Mesothelial cell of epicardium (in vitro differentiated cells): ENCODE measurements around the gene DRC7. TPM values are rescaled to one million over a fixed set of nuclear protein-coding genes. Genes with fewer than 3 reads are reported as not detected.

Experiments used
- DNase-seq, 2 experiments: peaks; one replicate each; pipeline ENCODE4 v3.0.0; 2021; ENCODE audit warnings: low spot score in 2 of 2; ENCODE audit not compliant: unreplicated experiment in 2 of 2
- H3K27ac Mint-ChIP-seq: 2 replicates; pipeline ENCODE4 v1.8.0; 2021; ENCODE audit warnings: mixed read lengths
- H3K27me3 Mint-ChIP-seq: 2 replicates; pipeline ENCODE4 v1.8.0; 2021; ENCODE audit warnings: low read depth, mixed read lengths
- H3K36me3 Mint-ChIP-seq: 2 replicates; pipeline ENCODE4 v1.8.0; 2021; ENCODE audit warnings: mixed read lengths
- H3K4me1 Mint-ChIP-seq: 2 replicates; pipeline ENCODE4 v1.8.0; 2021; ENCODE audit warnings: mixed read lengths
- H3K4me3 Mint-ChIP-seq: 2 replicates; pipeline ENCODE4 v1.8.0; 2021; ENCODE audit warnings: mild to moderate bottlenecking, moderate library complexity, mixed read lengths
- H3K9me3 Mint-ChIP-seq: 2 replicates; pipeline ENCODE4 v1.8.0; 2021; ENCODE audit warnings: mixed read lengths
- total RNA-seq: library from RNA; stranded (reverse); gene quantifications from 3 replicates; pipeline ENCODE4 v1.2.1, GENCODE V29; 2021
- TF ChIP-seq, protein P1 (sequence below): fragments of 200-600 bp; sonication (generic); IDR thresholded peaks from one replicate; pipeline ENCODE4 v1.5.0; 2021; ENCODE audit warnings: antibody characterized with exemption; ENCODE audit not compliant: unreplicated experiment

The DRC7 gene
- total RNA-seq, 1 donor from 2014 or later: not detected

DNA sequence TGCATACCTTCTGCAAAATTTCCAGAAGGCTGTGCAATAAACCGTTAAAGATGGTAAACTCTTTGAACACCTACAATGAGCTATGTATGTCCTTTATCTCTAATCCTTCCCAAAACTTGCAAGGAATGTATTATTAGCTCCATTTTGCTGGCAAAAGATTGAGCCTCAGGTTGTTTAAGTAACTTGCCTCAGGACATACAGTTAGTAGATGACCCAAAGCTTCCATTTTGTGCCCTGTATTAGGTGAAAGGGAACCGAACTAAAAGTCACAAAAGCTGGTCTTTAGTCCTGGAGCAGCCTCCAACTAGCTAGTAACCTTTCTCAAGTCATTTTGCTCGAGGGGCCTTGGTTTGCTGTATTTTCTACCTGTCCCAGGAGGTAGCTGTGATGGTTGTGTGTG is 22.2 kb upstream of the DRC7 start:
- Mint-ChIP-seq H3K9me3 (no peaks in the 10 kb centered on the region), H3K4me3 (no peak overlapping the region), H3K4me1 (peaks cover 14% of the 10 kb centered on the region), H3K27me3 (no peaks in the 10 kb centered on the region), H3K36me3 (no peaks in the 10 kb centered on the region), H3K27ac (no peak overlapping the region)
- TF ChIP-seq, protein P1, sequence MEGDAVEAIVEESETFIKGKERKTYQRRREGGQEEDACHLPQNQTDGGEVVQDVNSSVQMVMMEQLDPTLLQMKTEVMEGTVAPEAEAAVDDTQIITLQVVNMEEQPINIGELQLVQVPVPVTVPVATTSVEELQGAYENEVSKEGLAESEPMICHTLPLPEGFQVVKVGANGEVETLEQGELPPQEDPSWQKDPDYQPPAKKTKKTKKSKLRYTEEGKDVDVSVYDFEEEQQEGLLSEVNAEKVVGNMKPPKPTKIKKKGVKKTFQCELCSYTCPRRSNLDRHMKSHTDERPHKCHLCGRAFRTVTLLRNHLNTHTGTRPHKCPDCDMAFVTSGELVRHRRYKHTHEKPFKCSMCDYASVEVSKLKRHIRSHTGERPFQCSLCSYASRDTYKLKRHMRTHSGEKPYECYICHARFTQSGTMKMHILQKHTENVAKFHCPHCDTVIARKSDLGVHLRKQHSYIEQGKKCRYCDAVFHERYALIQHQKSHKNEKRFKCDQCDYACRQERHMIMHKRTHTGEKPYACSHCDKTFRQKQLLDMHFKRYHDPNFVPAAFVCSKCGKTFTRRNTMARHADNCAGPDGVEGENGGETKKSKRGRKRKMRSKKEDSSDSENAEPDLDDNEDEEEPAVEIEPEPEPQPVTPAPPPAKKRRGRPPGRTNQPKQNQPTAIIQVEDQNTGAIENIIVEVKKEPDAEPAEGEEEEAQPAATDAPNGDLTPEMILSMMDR: no peak
- DNase-seq: no peak

DNA sequence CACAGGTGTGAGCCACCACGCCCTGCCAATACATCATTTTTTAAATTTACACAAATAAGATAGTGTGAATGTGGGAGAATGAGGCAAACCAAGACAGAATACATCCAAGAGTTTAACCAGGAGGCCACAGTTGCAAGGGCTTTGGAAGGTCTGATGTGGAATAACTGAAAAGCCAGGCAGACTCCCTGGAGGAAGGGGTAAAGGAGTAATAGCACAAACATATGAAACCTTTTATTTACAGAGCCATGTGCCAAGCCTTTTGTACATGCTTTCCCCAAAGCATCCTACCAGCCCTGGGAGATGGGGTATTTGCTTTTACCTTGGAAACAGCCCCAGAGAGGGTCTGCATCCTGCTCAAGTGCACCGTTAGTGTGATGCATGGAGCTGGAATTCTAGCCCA is 21.8 kb upstream of the DRC7 start:
- H3K4me1 Mint-ChIP-seq: peaks cover 16% of the 10 kb centered on the region
- H3K27ac Mint-ChIP-seq: no peak overlapping the region
- no peak for DNase-seq
- no peak overlapping the region for H3K4me3 Mint-ChIP-seq
- no peaks in the 10 kb centered on the region for H3K36me3 Mint-ChIP-seq
- no peaks in the 10 kb centered on the region for H3K27me3 Mint-ChIP-seq
- H3K9me3 Mint-ChIP-seq: no peaks in the 10 kb centered on the region
- TF ChIP-seq, protein P1: no peak

DNA sequence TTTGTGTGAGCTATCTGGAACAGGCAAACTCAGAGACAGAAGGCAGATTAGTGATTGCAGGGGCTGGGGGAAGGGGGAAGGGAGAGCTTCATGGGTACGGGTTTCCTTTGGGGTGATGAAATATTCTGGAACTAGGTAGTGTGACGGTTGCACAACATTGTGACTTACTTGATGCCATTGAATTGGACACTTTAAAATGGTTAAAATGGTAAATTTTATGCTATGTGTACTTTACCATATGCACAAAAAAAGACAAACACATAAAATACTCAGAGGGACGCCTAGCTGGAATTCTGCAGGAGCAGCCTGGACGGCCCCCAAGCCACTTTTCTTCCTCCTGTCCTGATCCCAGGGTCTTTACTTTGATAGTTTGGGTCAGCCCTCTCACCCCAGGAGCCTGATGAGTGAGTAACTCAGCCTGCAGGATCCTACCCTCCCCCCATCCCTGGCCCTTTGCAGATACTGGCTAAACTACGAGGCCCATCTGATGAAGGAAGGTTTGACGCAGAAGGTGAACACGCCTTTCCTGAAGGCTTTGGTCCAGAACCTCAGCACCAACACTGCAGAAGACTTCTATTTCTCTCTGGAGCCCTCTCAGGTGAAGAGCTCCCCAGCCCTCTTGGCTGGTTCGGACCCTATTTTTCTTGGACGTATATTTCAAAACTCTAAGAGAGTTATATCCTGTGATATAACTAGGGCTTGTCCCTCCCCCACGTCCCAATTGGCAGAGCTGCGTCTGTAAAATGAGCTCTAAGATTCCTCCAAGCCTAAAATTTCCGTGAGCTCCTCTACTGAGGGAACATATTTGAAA is 18.7 kb upstream of the DRC7 start:
- Mint-ChIP-seq H3K4me3 (no peak overlapping the region), H3K9me3 (no peaks in the 10 kb centered on the region), H3K27me3 (no peaks in the 10 kb centered on the region), H3K36me3 (no peaks in the 10 kb centered on the region), H3K4me1 (peaks cover 18% of the 10 kb centered on the region), H3K27ac (peak overlapping the region; percentile 5)
- DNase-seq: no peak
- TF ChIP-seq, protein P1: no peak

DNA sequence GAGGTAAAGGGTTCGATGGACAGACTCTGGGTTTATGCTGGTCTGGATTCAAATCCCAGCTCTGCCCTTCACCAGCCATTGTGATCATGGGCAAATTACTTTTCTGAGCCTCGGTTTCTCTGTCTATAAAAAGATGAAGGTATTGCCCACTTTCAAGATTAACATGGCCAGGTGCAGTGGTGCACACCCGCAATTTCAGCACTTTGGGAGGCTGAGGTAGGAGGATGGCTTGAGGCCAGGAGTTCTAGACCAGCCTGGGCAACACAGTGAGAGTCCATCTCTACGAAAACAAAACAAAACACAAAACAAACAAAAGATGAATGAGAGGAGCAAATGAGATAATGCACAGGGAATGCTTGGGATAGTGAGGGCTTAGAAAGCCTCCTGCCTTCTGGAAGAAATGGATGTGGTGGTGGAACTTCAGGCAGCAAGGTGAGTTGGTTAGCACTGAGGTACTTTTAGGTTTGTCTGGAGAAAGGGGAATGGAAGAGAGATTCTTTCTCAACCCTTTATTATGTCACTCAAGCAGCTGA is 18.0 kb upstream of the DRC7 start:
- Mint-ChIP-seq H3K27me3 (no peaks in the 10 kb centered on the region), H3K27ac (peak overlapping the region; percentile 5), H3K9me3 (no peaks in the 10 kb centered on the region), H3K36me3 (no peaks in the 10 kb centered on the region), H3K4me1 (peaks cover 22% of the 10 kb centered on the region), H3K4me3 (no peak overlapping the region)
- no peak for DNase-seq
- TF ChIP-seq, protein P1: no peak

DNA sequence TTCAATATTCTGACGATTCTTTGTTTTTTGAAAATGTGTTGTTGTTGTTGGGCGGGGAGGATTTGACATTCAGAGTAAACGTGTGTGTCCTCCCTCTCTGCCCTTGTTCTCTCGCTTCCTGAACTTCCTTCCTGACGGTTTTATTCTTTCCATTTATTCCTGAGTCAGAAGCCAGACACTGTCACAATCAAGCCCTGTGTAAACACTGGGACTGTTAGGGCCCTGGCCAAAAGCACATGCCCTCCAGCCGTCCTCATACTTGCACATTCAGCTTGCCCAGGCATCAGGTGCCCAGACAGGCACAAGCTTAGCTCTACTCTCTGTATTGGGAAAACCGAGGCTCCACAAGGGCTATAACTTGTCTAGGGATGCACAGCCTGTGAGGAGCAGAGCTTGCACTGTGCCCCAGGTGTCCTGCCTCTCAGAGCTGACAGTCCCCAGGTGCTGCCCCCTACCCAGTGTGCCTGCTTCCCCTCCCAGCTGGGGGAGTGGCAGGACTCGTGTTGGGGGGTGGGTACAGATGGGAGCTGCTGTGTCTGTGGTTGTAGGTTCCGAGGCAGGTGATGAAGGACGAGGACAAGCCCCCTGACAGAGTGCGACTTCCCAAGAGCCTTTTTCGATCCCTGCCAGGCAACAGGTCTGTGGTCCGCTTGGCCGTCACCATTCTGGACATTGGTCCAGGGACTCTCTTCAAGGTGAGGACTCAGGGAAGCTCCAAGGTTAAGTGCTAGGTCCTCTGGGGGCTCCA is 16.8 kb upstream of the DRC7 start:
- no peak for DNase-seq
- Mint-ChIP-seq H3K36me3 (no peaks in the 10 kb centered on the region), H3K4me1 (peaks cover 26% of the 10 kb centered on the region), H3K4me3 (no peak overlapping the region), H3K27ac (no peak overlapping the region), H3K9me3 (no peaks in the 10 kb centered on the region), H3K27me3 (no peaks in the 10 kb centered on the region)
- TF ChIP-seq, protein P1: no peak
